Retinal pigment epithelial cell (primary cell): ENCODE measurements around the gene FHOD1.

ENCODE experiments used
- DNase-seq: peaks from one replicate; pipeline ENCODE4 v3.0.0-alpha.2; 2010; ENCODE audit warnings: low read depth
- H3K4me3 ChIP-seq: 2 replicates; pipeline ENCODE4 v1.5.1; 2011; ENCODE audit warnings: mild to moderate bottlenecking, low read length, control low read depth, moderate library complexity
- TF ChIP-seq, protein P1 (sequence below): conservative IDR thresholded peaks from 2 replicates; pipeline ENCODE4 v1.5.1; 2011; ENCODE audit warnings: low read depth, low read length, control low read depth, inconsistent platforms

The FHOD1 gene

DNA sequence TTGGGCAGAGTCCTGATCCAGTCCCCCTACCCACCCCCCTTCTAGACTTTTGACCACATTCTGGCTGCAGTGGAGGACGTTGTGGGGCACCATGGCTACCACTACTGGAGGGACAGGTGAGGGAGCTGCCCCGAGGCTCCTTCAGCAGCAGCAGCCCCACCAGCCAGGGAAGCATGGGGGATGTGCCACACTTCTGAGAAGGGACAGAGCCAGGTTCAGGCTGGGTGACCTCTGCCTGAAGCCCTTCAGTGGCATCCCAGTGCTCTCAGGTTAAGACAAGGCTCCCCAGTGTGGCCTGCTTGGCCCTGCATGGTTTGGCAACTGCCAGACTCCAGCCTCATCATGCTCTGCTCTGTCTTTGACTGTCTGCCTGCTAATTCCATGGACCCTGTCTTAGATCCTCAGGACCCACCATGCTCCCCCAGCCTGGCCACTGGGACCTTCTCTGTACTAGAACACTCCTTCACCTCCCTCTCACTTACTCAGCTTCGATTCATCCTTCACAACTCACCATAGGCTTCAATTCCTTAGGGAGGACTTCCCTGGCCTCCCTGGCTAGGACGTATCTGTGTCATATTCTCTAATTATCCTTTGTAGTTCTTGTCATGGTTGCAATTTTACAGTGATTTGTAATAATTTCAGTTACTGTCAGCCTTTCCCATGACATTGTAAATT is 10.3 kb upstream of the FHOD1 start:
- no peak for DNase-seq
- TF ChIP-seq, protein P1, sequence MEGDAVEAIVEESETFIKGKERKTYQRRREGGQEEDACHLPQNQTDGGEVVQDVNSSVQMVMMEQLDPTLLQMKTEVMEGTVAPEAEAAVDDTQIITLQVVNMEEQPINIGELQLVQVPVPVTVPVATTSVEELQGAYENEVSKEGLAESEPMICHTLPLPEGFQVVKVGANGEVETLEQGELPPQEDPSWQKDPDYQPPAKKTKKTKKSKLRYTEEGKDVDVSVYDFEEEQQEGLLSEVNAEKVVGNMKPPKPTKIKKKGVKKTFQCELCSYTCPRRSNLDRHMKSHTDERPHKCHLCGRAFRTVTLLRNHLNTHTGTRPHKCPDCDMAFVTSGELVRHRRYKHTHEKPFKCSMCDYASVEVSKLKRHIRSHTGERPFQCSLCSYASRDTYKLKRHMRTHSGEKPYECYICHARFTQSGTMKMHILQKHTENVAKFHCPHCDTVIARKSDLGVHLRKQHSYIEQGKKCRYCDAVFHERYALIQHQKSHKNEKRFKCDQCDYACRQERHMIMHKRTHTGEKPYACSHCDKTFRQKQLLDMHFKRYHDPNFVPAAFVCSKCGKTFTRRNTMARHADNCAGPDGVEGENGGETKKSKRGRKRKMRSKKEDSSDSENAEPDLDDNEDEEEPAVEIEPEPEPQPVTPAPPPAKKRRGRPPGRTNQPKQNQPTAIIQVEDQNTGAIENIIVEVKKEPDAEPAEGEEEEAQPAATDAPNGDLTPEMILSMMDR: no peak

DNA sequence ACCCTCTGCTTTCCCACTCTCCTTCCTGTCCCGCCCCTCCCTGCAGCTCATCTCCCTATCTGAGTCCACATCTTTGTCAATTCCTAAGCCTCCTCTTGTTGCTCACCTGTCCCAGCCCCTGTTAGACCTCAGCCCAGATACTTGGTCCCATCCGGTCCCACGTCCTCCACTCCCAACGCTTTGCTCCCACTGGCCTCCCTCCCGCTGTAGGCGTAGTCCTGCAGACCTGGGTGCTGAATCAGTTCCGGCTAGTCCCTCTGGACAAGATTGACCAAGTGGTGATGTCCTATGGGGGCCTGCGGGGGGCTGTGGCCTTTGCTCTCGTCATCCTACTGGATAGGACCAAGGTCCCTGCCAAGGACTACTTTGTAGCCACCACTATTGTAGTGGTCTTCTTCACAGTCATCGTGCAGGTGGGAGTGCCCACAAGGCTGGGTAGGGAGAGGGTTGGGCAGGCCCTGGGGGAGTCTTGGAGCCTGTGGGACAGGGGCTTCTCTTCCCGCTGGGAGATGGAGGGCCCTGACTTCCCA is 9.5 kb upstream of the FHOD1 start:
- no peak for DNase-seq
- no peak overlapping the region for H3K4me3 ChIP-seq
- TF ChIP-seq, protein P1: no peak

More for the DNA sequence above, 10.3 kb upstream of the FHOD1 start:
- no peak overlapping the region for H3K4me3 ChIP-seq

DNA sequence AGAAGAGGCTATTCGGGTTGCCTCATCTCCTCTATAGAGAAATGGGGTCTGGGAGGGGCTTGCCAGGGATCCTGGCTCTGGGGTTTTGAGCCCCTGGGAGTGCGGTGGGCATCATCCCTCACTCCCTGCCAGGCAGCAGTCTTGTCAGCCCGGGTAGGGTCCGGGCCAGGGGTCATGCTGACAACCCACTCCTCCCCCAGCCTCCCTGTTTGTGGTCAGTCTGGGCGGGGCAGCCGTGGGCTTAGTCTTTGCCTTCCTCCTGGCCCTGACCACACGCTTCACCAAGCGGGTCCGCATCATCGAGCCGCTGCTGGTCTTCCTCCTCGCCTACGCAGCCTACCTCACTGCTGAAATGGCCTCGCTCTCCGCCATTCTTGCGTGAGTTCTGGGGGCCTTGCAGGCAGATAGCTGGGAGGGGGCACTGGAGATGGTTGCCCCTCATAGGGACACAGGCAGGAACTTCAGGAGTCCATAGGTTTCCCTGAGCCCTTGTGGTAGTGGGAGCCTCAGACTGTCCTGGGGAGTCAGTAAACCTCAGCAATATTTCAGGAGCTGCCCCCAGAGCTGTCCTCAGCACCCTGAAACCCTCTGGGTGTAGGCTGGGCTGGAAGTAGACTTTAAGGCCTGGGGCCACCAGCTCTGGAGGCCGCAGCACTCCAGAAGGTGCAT is 8.4 kb upstream of the FHOD1 start:
- no peak for DNase-seq
- H3K4me3 ChIP-seq: no peak overlapping the region
- TF ChIP-seq, protein P1: no peak

DNA sequence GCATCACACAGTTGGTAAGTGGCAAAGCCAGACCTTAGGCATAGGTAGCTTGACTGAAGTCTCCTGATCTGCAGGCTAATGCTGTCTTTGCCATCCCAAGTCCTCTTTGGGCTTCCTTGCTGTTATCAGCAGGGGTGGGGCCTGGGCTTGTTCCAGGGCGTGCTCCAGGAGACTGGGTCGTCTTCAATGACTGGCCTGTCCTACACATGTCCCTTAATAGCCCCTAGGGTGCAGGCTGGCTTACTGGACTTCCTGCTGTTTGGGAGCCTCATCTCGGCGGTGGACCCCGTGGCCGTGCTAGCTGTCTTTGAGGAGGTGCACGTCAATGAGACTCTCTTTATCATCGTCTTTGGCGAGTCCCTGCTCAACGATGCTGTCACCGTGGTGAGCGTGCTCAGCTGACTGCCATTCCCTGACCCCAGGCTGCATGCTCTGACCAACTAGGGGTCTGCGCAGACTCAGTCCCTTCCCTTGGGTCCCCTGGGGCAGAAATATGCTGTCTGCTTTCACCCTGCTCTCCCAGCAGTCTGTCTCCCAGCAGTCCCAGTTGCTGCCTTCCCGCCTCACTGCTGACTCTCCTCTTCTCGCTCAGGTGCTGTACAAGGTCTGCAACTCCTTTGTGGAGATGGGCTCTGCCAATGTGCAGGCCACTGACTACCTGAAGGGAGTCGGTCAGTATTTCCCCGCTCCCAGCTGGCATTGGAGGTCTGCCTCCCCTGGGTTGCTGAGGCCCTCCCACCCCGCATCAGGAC is 7.7 kb upstream of the FHOD1 start:
- no peak overlapping the region for H3K4me3 ChIP-seq
- TF ChIP-seq, protein P1: no peak
- no peak for DNase-seq

DNA sequence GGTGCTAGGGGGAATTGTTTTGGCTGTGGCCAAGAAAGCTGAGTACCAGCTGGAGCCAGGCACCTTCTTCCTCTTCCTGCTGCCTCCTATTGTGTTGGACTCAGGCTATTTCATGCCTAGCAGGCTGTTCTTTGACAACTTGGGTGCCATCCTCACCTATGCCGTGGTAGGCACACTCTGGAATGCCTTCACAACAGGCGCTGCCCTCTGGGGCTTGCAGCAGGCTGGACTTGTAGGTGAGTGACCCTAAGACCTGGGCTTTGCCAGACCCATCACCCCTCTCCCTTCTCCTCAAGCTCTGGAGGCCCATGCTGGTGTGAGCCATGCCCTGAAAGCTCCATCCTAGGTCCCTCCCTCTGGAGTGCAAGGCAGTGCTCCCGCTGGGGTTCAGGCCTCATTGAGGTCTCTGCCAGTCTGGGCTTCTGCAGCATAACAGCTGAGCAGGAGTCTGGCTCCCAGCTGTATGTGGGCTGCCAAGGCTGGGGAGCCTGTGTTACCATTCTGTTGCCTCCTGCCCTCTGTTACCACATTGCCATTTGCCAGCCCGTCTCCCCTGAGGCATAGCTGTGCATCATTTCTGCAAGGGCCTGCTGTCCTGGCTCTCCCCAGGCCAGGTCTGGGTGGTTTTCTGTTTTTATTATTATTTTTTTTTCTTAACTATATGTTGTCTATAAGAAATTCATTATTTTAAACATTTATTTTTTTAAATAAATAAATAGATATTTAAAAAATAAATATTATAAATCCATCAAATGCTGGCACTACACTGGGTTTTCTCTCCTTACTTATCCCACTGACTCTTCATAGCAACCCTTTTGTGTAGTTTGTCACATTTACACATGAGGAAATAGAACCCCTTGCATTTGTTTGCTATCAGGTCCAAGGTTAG is 5.6 kb upstream of the FHOD1 start:
- TF ChIP-seq, protein P1: no peak
- no peak overlapping the region for H3K4me3 ChIP-seq
- no peak for DNase-seq

DNA sequence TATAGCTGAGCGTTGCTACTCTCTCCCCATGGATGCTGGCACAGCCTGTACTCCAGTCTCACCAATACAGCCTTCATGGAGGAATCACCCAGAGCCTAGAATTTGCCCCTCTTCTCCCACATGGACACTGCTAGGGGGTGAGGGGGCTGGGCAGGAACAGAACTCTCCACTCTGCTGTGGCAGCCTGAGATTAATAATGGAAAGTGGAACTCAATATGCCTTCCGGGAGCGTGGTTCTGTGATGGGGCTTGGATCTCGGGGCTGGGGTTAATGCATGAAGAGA is 2.7 kb upstream of the FHOD1 start:
- TF ChIP-seq, protein P1: no peak
- DNase-seq: no peak
- H3K4me3 ChIP-seq: no peak overlapping the region
